Brain pericyte (primary cell): ENCODE data around the gene TSC22D3.
"Not testable (repeated sequence)": the region's sequence is repeated elsewhere in the genome, so short reads cannot be mapped to it uniquely, and the experiment has no call there.

Experiments
- DNase-seq: peaks from one replicate; pipeline ENCODE4 v3.0.0-alpha.2; 2012; ENCODE audit warnings: low read depth, low spot score

Gene TSC22D3

DNA sequence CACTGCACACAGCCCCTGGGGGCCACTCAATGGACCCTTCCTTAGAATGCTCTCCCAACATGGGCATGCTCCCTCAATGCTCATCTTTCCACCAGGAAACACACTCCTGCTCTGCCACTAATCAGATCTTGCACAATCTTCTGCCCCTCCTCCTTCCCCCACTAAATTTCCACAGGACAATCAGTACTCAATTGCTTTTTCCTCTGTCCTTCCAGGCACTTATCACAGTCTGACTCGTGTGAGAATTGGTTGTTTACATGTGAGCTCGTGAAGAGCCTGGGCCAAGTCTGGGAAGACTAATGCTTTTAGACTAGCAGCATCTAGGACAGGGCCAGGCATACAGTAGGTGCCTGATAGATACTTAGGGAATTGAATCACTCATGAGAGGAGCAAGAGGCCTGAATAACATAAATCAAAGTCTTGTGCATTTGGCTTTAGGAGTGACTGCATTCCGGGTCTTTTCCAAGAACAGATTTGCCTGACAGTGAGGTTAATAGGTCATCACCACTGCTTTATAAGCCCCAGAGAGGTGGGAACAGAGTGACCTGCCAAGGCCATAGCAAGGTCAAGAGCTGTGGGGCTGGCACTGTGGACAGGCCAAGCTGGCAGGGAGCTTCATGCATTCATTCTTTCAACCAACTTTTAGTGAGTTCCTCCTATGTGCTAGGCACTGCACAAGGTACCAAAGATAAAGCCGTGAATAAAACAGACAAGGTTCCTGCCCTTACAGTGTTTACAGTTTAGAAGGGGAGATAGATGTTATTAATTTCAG lies 92.3 kb downstream of the TSC22D3 start:
- DNase-seq = no peak

DNA sequence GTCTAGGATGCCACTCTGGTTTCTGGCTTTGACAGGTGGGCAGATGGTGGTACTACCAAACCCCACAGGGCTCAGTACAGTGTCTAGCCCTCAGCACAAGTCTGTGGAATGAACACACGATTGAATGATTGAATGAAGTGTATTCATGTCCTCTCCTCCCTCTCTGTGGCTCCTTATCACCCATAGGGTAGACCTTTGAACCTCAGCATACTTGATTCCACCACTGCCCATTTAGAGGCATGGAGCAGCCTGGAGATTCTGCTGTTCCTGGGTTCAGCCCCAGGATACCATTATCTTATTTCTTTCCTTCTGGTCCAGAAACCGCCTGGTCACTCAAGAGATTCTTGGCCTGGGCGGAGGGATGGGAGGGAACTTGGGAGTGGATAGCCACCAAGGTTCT lies 93.3 kb downstream of the TSC22D3 start:
- no peak for DNase-seq

DNA sequence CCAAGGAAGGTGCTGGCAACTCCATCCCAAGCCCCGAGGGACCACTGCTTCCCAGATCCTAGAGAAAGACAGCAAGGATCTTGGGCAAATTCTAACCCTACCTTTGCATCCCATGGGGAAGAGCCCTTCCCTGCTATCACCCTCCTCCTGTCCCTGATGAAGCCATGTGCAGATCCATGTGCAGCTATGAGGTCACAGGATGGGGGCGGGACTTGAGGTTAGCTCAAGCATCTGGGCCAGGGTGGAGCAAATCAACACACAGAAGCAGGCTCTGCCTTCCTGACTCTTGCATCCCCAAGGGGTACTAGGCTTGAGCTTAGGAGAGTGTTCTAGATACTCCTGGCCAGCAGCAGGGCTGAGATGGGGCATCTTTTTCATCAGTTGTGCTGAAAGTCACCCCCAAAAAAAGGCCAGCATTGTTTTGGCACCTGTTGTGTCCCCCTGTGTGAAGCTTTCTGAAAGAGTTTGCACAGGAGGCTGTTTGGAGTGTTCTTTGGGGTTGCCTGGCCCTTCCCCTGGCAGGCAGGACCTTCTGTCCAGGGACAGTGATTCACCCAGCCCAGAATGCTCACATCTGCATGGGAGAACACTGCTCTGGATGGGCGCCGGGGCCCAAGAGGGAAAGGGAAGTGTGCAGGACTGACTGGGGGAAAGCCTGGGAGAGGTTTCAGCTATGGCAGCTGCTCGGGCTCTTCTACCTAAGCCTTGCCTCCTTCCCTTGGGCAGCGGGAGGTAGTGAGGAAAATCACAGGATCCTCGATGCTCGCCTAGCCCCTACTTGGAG lies 96.4 kb downstream of the TSC22D3 start:
- no peak for DNase-seq

- DNase-seq = no peak
These were observed 97.7 kb downstream of the TSC22D3 start for GRCh38 chrX:107677909-107678308.

DNA sequence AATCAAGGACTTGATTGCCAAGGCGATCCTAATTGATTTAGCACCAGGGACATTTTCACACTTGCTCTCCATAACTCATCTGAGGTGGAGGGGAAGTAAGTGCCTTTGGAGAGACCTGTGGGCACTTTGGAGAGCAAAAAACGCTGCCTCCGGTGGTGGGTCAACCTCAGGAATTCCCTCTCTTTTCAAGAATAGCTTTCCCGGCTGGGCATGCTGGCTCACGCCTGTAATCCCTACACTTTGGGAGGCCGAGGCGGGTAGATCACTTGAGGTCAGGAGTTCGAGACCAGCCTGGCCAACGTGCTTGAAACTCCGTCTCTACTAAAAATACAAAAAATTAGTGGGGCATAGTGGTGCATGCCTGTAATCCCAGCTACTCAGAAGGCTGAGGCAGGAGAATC lies 98.1 kb downstream of the TSC22D3 start:
- DNase-seq = no peak

DNA sequence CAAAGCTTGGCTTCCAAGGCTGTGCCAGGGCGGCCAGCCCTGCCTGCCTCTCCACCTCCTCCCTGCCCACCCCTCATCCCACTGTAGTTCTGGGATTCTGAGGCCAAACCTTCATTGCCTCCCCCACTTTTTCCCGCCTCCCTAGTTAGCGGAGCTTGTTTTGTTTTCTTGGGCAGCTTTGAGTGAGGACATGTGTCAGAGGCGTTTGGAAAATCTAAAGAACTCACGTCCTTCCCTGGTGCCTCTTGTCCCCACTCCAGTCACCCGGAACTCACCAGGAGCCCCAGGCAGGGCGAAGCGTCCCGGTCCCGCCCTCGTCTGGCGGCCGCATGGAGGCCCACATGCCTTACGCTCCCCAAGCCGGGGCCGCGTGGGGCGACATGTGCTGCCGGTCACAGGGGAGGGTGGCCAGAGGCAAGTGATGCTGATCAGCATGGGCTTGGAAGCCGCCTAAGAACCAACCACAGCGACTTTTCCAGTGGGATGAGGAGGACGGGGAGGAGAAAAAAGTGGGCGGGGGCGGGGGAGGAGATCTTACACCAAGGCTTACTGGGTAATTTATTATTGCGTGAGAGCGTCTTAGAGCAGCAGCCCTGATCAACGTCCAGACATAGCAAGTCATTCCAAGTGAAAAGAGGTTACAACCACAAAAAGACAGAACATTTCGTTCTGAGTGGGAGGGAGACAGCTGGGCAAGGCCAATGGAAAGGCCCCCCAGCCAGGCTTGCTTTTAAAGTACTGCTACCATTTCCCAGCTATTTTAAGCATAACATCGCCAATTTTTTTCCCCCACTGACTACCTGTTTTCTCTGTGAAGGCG lies 98.8 kb downstream of the TSC22D3 start:
- peak; percentile 79 for DNase-seq

GRCh38 chrX:107675823-107676555 lies 99.6 kb downstream of the TSC22D3 start:
- DNase-seq = no peak

GRCh38 chrX:107675365-107675654 lies 100.3 kb downstream of the TSC22D3 start:
- DNase-seq = no peak

- no peak for DNase-seq
These were observed 100.9 kb downstream of the TSC22D3 start for GRCh38 chrX:107674480-107675364.

DNA sequence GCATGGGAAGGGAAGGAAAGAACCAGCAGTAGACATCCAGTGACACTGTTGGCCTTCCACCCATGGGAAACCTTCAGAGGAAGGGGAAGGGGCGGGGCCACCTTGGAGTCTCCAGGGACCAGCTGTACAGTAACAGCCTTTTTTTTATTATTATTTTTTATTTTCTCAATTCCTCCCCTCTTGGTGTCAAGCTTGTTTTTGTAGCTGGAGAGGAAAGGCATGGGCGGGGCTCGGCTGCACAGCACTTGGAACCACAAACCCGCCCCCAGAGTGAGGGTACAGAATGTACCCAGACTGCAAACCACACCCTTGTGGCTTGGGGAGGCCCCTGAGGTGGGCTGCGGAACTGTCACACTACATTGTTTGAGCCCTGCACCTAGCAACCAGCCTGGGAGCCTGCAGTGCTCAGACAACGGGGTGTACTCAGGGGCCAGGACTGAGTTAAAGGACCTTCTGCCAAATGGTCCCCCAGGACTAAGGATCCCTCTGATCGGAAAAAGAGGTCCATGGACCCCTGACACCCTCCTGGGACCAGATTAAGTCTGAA lies 101.6 kb downstream of the TSC22D3 start:
- DNase-seq = no peak

DNA sequence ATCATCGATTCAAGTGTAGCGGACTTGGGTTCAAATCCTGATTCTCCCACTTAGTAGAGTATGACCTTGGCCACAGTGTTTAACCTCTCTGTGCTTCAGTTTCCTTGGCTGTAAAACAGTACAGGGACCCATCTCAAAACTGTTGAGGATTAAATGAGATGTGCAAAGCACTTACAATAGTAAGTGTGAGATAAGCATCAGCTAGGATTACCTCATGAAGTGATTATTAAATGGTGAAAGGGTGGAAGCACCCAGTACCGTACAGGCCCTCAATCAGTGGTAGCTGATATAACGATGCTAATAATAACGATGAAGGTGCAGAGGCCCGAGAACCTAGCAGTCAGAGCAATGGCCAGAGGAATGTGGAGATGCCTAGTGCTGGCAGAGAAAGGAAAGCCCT lies 102.2 kb downstream of the TSC22D3 start:
- DNase-seq = no peak

GRCh38 chrX:107672955-107673378 lies 102.6 kb downstream of the TSC22D3 start:
- DNase-seq = no peak

DNA sequence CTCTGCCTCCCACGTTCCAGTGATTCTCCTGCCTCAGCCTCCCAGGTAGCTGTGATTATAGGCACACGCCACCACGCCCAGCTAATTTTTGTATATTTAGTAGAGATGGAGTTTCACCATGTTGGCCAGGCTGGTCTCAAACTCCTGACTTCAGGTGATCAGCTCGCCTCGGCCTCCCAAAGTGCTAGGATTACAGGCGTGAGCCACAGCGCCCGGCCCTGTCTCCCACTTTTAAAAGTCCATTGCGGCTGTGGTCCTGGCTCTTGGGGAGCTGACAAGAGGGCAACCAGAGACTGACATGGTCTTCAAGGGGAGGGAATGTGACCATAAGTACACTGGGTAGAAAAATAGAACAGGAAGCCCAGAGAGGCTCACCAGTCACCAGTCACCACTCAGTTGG lies 104.3 kb downstream of the TSC22D3 start:
- not testable (repeated sequence) for DNase-seq

- no peak for DNase-seq
These were observed 105.5 kb downstream of the TSC22D3 start for GRCh38 chrX:107669885-107670628.

DNA sequence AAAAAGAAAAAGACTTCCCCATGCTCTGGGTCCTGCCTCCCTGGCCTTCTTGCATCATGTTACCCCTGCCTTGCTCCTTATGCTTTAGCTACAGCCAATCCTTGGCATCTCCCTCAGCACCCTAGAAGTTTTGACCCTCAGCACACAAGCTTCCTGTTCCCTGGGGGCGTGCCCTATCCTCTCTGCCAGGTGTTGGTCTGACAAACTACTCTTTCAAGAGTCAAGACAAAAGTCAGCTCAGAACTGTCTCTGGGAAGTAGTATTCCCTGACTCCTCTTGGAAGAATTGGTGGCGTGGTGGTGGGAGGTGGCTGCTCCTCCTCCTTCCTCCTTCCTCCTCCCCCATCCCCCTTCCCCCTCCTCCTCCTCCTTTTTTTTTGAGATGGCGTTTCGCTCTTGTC lies 106.3 kb downstream of the TSC22D3 start:
- no peak for DNase-seq

GRCh38 chrX:107668710-107669109 lies 106.9 kb downstream of the TSC22D3 start:
- DNase-seq = not testable (repeated sequence)

DNA sequence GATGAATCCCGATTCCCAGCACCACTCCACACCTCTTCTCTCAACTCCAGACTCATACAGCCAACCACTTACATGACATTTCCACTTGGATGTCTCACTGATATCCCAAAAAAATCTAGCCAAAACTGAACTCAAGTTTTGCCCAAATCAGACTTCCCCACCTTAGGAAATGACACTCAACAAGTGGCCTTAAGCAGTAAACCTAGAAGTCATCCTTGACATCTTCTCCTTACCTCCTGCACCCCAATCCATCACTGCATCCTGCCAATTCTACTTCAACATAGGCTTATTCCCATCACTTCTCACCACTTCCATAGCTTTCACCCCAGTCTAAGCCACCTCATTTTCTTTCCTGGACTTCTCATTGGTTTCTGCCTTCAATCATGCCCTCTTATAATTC lies 108.2 kb downstream of the TSC22D3 start:
- no peak for DNase-seq

- DNase-seq = no peak
These were observed 108.7 kb downstream of the TSC22D3 start for GRCh38 chrX:107666931-107667330.
